ENCODE results near the gene PASK. TPM values are rescaled to one million over a fixed set of nuclear protein-coding genes. Genes with fewer than 3 reads are reported as not detected.

PASK gene
- total RNA-seq, 1 donor from 2014 or later = 2.9 TPM

DNA sequence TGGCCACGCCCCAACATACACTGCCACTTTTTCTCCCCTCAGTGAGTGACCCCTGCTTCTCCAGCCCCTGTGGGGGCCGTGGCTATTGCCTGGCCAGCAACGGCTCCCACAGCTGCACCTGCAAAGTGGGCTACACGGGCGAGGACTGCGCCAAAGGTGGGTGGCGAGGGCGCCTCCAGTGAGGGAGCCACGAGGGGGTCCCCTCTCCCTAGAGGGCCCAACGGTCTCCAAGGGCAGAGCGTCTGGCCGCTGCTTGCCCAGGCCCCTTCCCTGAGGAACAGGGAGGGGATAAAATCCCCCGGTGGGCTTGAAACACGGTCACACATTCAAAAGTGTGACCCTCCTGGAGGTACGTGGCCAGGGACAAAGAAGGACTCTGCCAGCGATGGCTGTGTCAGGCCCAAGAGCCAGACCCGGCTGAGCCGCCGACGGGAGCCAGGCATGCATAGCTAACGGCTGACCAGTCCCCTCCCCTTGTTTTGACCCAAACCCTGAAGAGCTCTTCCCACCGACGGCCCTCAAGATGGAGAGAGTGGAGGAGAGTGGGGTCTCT lies 84.4 kb downstream of the PASK start:
- DNase-seq (ENCODE audit: low read depth) = no peak
- no peaks in the 10 kb centered on the region for H3K27me3 ChIP-seq (ENCODE audit: control insufficient read depth, insufficient read depth, low read length)

GRCh38 chr2:241064008-241064801 lies 85.1 kb downstream of the PASK start:
- peak; percentile 9 for DNase-seq (ENCODE audit: low read depth)
- TF ChIP-seq, protein P1, sequence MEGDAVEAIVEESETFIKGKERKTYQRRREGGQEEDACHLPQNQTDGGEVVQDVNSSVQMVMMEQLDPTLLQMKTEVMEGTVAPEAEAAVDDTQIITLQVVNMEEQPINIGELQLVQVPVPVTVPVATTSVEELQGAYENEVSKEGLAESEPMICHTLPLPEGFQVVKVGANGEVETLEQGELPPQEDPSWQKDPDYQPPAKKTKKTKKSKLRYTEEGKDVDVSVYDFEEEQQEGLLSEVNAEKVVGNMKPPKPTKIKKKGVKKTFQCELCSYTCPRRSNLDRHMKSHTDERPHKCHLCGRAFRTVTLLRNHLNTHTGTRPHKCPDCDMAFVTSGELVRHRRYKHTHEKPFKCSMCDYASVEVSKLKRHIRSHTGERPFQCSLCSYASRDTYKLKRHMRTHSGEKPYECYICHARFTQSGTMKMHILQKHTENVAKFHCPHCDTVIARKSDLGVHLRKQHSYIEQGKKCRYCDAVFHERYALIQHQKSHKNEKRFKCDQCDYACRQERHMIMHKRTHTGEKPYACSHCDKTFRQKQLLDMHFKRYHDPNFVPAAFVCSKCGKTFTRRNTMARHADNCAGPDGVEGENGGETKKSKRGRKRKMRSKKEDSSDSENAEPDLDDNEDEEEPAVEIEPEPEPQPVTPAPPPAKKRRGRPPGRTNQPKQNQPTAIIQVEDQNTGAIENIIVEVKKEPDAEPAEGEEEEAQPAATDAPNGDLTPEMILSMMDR (IDR thresholded peaks at IDR 0.05; ENCODE audit: insufficient read depth, low read length, severe bottlenecking) = no peak
- Histone ChIP-seq H3K36me3 (ENCODE audit: control insufficient read depth, insufficient read depth, low read length) (no peaks in the 10 kb centered on the region), H3K4me3 (ENCODE audit: low read depth, low read length) (peak overlapping the region; percentile 34), H3K27me3 (ENCODE audit: control insufficient read depth, insufficient read depth, low read length) (no peaks in the 10 kb centered on the region)
- no peak for FAIRE-seq

More for the DNA sequence above, 84.4 kb downstream of the PASK start:
- TF ChIP-seq, protein P1 (IDR thresholded peaks at IDR 0.05; ENCODE audit: insufficient read depth, low read length, severe bottlenecking) = no peak
- Histone ChIP-seq H3K36me3 (ENCODE audit: control insufficient read depth, insufficient read depth, low read length) (no peaks in the 10 kb centered on the region), H3K4me3 (ENCODE audit: low read depth, low read length) (no peak overlapping the region)
- no peak for FAIRE-seq

DNA sequence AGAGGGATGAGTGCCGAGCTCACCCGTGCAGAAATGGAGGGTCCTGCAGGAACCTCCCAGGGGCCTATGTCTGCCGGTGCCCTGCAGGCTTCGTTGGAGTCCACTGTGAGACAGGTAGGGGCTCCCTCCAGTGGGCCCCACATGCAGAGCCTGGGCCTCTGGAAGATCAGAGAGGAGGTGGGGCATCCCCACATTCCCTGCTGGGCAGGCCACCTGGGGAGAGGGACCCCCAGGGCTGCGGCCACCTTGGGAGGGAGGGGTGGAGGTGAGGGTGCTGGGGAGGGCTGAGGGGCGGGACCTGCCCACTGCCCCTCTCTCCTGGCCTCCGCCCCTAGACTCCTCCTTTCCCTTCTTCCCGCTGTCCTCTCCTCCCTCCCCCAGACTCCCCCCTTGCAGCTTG lies 85.7 kb downstream of the PASK start:
- no peak for DNase-seq (ENCODE audit: low read depth)
- H3K27me3 ChIP-seq (ENCODE audit: control insufficient read depth, insufficient read depth, low read length) = no peaks in the 10 kb centered on the region
- TF ChIP-seq, protein P1 (IDR thresholded peaks at IDR 0.05; ENCODE audit: insufficient read depth, low read length, severe bottlenecking) = peak; percentile 6
- no peak for FAIRE-seq
- H3K36me3 ChIP-seq (ENCODE audit: control insufficient read depth, insufficient read depth, low read length) = no peaks in the 10 kb centered on the region
- peak overlapping the region; percentile 34 for H3K4me3 ChIP-seq (ENCODE audit: low read depth, low read length)

GRCh38 chr2:241063093-241063551 lies 86.2 kb downstream of the PASK start:
- TF ChIP-seq, protein P1 (IDR thresholded peaks at IDR 0.05; ENCODE audit: insufficient read depth, low read length, severe bottlenecking) = no peak
- H3K36me3 ChIP-seq (ENCODE audit: control insufficient read depth, insufficient read depth, low read length) = no peaks in the 10 kb centered on the region
- H3K27me3 ChIP-seq (ENCODE audit: control insufficient read depth, insufficient read depth, low read length) = no peaks in the 10 kb centered on the region
- DNase-seq (ENCODE audit: low read depth) (no peak), FAIRE-seq (no peak)
- H3K4me3 ChIP-seq (ENCODE audit: low read depth, low read length) = peak overlapping the region; percentile 34

DNA sequence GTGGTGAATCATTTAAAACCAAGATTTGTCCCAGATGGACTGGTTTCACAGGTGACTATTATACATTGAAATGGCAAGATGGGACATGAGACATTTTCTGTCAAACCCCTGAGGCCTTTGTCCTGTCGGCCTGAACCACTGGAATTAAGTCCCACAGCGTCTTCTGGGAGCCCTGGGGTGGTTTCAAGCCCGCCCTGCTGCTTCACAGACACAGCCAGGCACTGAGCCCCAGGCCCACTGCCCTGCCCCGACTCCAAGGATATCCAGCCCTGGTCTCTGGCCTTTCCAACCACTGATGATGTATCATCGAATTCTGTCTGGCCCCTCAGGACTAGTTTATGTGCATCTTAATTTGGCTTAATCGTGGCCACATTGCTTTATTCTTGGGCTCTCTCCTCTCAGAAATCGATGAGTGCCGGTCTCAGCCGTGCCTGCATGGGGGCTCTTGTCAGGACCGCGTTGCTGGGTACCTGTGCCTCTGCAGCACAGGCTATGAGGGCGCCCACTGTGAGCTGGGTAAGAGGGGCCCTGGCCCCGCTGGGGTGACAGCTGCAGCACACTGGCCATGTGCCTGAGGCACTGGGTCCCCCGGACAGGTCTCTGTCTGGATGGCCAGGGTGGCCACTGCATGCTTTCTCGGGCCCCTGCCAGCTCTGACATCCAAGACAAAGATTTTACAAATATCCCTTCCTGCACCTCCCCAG lies 86.7 kb downstream of the PASK start:
- Histone ChIP-seq H3K36me3 (ENCODE audit: control insufficient read depth, insufficient read depth, low read length) (no peaks in the 10 kb centered on the region), H3K27me3 (ENCODE audit: control insufficient read depth, insufficient read depth, low read length) (no peaks in the 10 kb centered on the region), H3K4me3 (ENCODE audit: low read depth, low read length) (no peak overlapping the region)
- DNase-seq (ENCODE audit: low read depth) (peak; percentile 35), FAIRE-seq (no peak)
- TF ChIP-seq, protein P1 (IDR thresholded peaks at IDR 0.05; ENCODE audit: insufficient read depth, low read length, severe bottlenecking) = no peak
